Common myeloid progenitor, CD34-positive (primary cell): Measurements from ENCODE around the gene STEAP1.

Experiments
- CTCF ChIA-PET: fragments of 350-600 bp; sonication (Branson Sonifier 250); formaldehyde crosslinking; loops from one replicate; lab custom pipeline; 2021; ENCODE audit warnings: antibody characterized with exemption; lab: Charles Lee
- POLR2A ChIA-PET: fragments of 350-600 bp; sonication (Branson Sonifier 250); formaldehyde crosslinking; loops from one replicate; lab custom pipeline; 2021; ENCODE audit warnings: antibody characterized with exemption; lab: Charles Lee
- DNase-seq, 3 donors: peaks; one replicate each; pipeline versions ENCODE4 v3.0.0 to v3.0.0-alpha.2; 2013
- H3K27ac ChIP-seq, 2 experiments: 1 replicate in 1 of 2; 2 replicates in 1 of 2; pipeline ENCODE4 v1.7.0; 2013; ENCODE audit warnings: inconsistent platforms in 2 of 2, low read length in 2 of 2, mild to moderate bottlenecking in 2 of 2, low read depth in 1 of 2, moderate library complexity in 1 of 2; ENCODE audit not compliant: severe bottlenecking in 2 of 2, insufficient read depth in 1 of 2, poor library complexity in 1 of 2
- H3K27me3 ChIP-seq, 5 experiments: replicated peaks in 2 of 5; 1 replicate in 3 of 5; 2 replicates in 2 of 5; pipeline versions ENCODE4 v1.6.1 to v1.7.0; 2013; ENCODE audit warnings: low read length in 4 of 5, mild to moderate bottlenecking in 2 of 5, moderate library complexity in 2 of 5, inconsistent platforms in 1 of 5; ENCODE audit not compliant: insufficient read depth in 5 of 5, control insufficient read depth in 4 of 5
- H3K36me3 ChIP-seq, 4 experiments: 1 replicate in 2 of 4; 2 replicates in 2 of 4; pipeline versions ENCODE4 v1.6.1 to v1.7.0; 2013; ENCODE audit warnings: low read length in 3 of 4, control low read depth in 1 of 4, mild to moderate bottlenecking in 1 of 4; ENCODE audit not compliant: control insufficient read depth in 4 of 4, insufficient read depth in 4 of 4
- H3K4me1 ChIP-seq, 4 experiments: 1 replicate in 3 of 4; 2 replicates in 1 of 4; pipeline versions ENCODE4 v1.6.1 to v1.7.1; 2013; ENCODE audit warnings: low read length in 3 of 4, mild to moderate bottlenecking in 3 of 4, control low read depth in 1 of 4, inconsistent platforms in 1 of 4, moderate library complexity in 1 of 4; ENCODE audit not compliant: control insufficient read depth in 4 of 4, insufficient read depth in 4 of 4; ENCODE audit errors: control extremely low read depth in 1 of 4
- H3K4me3 ChIP-seq, 7 experiments: 1 replicate in 4 of 7; 2 replicates in 3 of 7; pipeline versions ENCODE4 v1.5.1 to v1.7.0; 2013; ENCODE audit warnings: mild to moderate bottlenecking in 7 of 7, low read length in 6 of 7, moderate library complexity in 6 of 7, inconsistent platforms in 2 of 7, low read depth in 2 of 7, control low read depth in 1 of 7; ENCODE audit not compliant: insufficient read depth in 4 of 7, control insufficient read depth in 1 of 7; ENCODE audit errors: extremely low read depth in 1 of 7
- H3K9me3 ChIP-seq, 5 experiments: 1 replicate in 4 of 5; 2 replicates in 1 of 5; pipeline versions ENCODE4 v1.6.1 to v1.7.1; 2013; ENCODE audit warnings: low read length in 4 of 5, mild to moderate bottlenecking in 2 of 5, inconsistent platforms in 1 of 5, low read depth in 1 of 5, moderate library complexity in 1 of 5; ENCODE audit not compliant: control insufficient read depth in 4 of 5, insufficient read depth in 2 of 5; ENCODE audit errors: control extremely low read depth in 1 of 5
- WGBS: methylation state at CpG from one replicate; pipeline ENCODE4 v1.1.5; 2013; ENCODE audit not compliant: insufficient coverage; 5-methylcytosine and 5-hydroxymethylcytosine counted together

The STEAP1 gene

DNA sequence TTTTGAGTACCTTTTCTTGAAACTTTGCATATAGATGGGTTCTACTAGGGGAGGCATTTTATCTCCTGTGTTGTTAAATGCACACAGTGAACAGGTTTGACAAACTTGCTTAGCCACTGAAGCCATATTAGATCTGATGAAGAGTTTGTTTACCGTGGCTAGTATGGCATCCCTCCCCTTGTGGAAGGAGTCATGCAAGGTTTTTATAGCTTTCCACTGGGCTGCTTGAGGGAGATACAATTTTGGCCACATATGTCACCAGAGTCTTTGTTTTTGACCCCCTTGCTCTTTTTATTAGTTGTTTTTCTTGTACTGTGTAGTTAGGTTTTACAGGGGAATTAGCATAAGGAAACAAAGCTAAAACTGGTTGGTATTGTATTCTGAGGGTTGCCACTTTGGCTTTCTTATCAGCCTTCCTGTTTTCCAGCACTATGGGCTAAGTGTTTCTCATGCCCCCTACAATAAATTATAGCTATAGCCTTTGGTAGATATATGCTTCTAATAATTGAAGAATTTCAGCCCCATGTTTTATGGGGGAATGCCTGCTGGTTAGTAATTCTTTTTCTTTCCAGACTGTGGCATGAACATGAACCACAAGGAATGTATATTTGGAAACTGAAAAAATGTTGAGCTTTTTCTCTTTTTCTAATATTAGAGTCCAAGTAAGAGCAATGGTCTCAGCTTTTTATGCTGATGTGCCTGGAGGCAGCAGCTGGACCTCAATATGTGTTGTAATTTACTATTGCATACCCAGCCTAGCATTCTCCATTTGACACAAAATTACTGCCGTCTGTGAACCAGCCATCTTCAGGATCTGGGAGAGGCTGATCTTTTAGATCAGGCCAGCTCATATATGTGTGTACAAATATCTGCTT lies 38.8 kb downstream of the STEAP1 start:
- no CpG with 5 or more reads among the region's 2 CpGs for WGBS
- no peak overlapping the region for H3K27ac ChIP-seq
- H3K36me3 ChIP-seq = no peaks in the 10 kb centered on the region
- CTCF ChIA-PET = interaction anchor here (0.6 to 2.1 kb wide), 2 partner anchors 18 to 40 kb away, joined by 4 read pairs; partner anchors contain the start of gene STEAP2
- POLR2A ChIA-PET = no interaction called here
- no peaks in the 10 kb centered on the region for H3K27me3 ChIP-seq
- DNase-seq = no peak
- H3K4me3 ChIP-seq = no peak overlapping the region
- peaks cover 0 to 19% (median 6%) of the 10 kb centered on the region in 5 experiments for H3K9me3 ChIP-seq
- H3K4me1 ChIP-seq = peaks cover 0 to 6% (median 3%) of the 10 kb centered on the region in 4 experiments

- POLR2A ChIA-PET = no interaction called here
- Histone ChIP-seq H3K27me3 (no peaks in the 10 kb centered on the region), H3K36me3 (no peaks in the 10 kb centered on the region), H3K9me3 (peaks cover 0 to 19% (median 6%) of the 10 kb centered on the region in 5 experiments), H3K4me1 (no peaks in the 10 kb centered on the region), H3K27ac (no peak overlapping the region), H3K4me3 (no peak overlapping the region)
- DNase-seq = no peak
- CTCF ChIA-PET = interaction anchor here (1.0 to 1.3 kb wide), 2 partner anchors 17 to 48 kb away, joined by 3 read pairs; no protein-coding TSS in a partner anchor
- 93% methylated on average over 10 of the region's 10 CpGs for WGBS
Measured at GRCh38 chr7:90194911-90195809, 40.9 kb downstream of the STEAP1 start.

- ChIA-PET POLR2A (no interaction called here), CTCF (no interaction called here)
- H3K27ac ChIP-seq = no peak overlapping the region
- H3K9me3 ChIP-seq = no peaks in the 10 kb centered on the region
- H3K4me3 ChIP-seq = no peak overlapping the region
- H3K36me3 ChIP-seq = no peaks in the 10 kb centered on the region
- DNase-seq = no peak
- no peaks in the 10 kb centered on the region for H3K4me1 ChIP-seq
- WGBS = no CpG with 5 or more reads among the region's 2 CpGs
- H3K27me3 ChIP-seq = no peaks in the 10 kb centered on the region
Measured at GRCh38 chr7:90201500-90202195, 47.4 kb downstream of the STEAP1 start.

DNA sequence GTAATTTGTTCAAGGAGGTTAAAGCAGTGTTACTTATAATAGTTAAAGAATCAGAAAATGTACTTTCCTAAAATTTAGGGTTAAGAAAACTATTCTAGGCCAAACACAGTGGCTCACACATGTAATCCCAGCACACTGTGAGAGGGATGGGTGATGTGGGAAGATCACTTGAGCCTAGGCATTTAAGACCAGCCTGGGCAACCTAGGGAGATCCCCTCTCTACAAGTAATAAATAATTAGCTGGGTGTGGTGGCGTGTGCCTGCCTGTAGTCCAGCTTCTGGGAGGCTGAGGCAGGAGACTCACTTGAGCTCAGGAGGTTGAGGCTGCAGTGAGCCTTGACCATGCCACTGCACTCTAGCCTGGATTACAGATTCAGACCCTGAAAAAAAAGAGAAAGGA lies 53.7 kb downstream of the STEAP1 start:
- ChIA-PET CTCF (no interaction called here), POLR2A (no interaction called here)
- H3K9me3 ChIP-seq = peaks cover 0 to 1% (median 0%) of the 10 kb centered on the region in 5 experiments
- peaks cover 3 to 27% (median 17%) of the 10 kb centered on the region in 5 experiments for H3K27me3 ChIP-seq
- no peak overlapping the region for H3K4me3 ChIP-seq
- peak in 1 of 3 donors; percentile 5 for DNase-seq
- H3K36me3 ChIP-seq = no peaks in the 10 kb centered on the region
- WGBS = no CpG with 5 or more reads among the region's 1 CpG
- peaks cover 4 to 14% (median 8%) of the 10 kb centered on the region in 4 experiments for H3K4me1 ChIP-seq
- no peak overlapping the region for H3K27ac ChIP-seq

DNA sequence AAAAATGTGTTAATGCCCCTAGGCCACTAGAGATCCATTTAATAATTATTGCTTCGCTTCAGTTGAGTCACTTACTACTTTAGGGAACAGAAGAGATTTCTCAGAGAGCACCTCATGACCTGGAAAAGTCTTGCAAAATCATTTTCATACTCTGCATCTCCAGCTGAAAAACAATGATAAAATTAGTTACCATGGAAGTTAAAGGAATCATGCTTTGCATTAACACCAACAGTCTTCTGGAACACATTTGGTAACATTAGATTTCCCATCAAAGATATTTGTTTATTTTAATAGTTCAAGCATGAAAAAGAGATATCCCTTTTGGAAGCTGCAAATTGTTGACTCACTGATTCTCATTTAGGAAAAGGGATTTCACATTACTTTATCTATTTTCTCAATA lies 55.5 kb downstream of the STEAP1 start:
- Histone ChIP-seq H3K27ac (no peak overlapping the region), H3K4me3 (no peak overlapping the region), H3K9me3 (peaks cover 0 to 1% (median 0%) of the 10 kb centered on the region in 5 experiments), H3K4me1 (peaks cover 4 to 14% (median 8%) of the 10 kb centered on the region in 4 experiments), H3K27me3 (peaks cover 3 to 34% (median 26%) of the 10 kb centered on the region in 5 experiments), H3K36me3 (no peaks in the 10 kb centered on the region)
- POLR2A ChIA-PET = interaction anchor here (0.6 kb wide), 1 partner anchor 1301 kb away, joined by 3 read pairs; no protein-coding TSS in a partner anchor
- no peak for DNase-seq
- CTCF ChIA-PET = no interaction called here
- WGBS = no CpG with 5 or more reads among the region's 1 CpG

DNA sequence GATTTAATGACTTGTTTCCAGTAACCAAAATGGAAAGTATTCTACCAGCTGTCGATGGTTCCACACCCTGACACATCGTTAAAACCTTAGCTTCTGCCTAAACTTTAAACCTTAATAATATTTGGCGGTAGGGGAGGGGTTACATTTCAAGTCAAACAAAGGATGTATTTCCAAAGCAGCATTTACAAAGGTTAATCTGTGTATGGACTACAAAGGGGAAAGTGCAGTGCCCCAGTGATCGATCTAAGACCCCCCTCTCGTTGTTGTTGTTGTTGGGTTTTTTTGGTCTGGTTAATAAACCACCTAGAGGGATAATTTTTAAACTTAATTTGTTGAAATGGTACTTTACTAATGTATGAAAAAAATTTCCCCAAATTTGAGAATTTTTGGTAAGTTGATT lies 56.2 kb downstream of the STEAP1 start:
- Histone ChIP-seq H3K4me3 (peak overlapping the region in 2 of 7 experiments; percentile 74 to 77), H3K9me3 (peaks cover 0 to 1% (median 0%) of the 10 kb centered on the region in 5 experiments), H3K4me1 (peaks cover 4 to 14% (median 8%) of the 10 kb centered on the region in 4 experiments), H3K27me3 (peaks cover 3 to 35% (median 26%) of the 10 kb centered on the region in 5 experiments), H3K27ac (no peak overlapping the region), H3K36me3 (no peaks in the 10 kb centered on the region)
- CTCF ChIA-PET = interaction anchor here (1.5 to 1.7 kb wide), 4 partner anchors 11 to 57 kb away, joined by 3 to 9 read pairs (median 5); partner anchors contain the start of gene STEAP1
- POLR2A ChIA-PET = no interaction called here
- 69% methylated on average over 2 of the region's 5 CpGs for WGBS
- DNase-seq = no peak
